SK-N-MC (cell line): ENCODE results near the gene UNC79.

ENCODE experiments used
- EZH2 ChIP-seq: fragments of 200-600 bp; sonication (generic); IDR thresholded peaks from one replicate; pipeline ENCODE4 v1.6.1; 2017; ENCODE audit warnings: antibody characterized with exemption
- POLR2AphosphoS5 ChIP-seq: IDR thresholded peaks from 2 replicates; pipeline ENCODE4 v1.6.1; 2012; ENCODE audit warnings: mild to moderate bottlenecking, low read depth, low read length, borderline replicate concordance

- TF ChIP-seq POLR2AphosphoS5 (no peak), EZH2 (no peak)
These were observed 95.1 kb downstream of the UNC79 start for GRCh38 chr14:93525696-93526451.
